GM18517 (cell line): ENCODE data around the gene IRF2.
"Not testable (repeated sequence)": the region's sequence is repeated elsewhere in the genome, so short reads cannot be mapped to it uniquely, and the experiment has no call there.

Experiments used
- ATAC-seq: cut with Tn5 transposase; IDR thresholded peaks from one replicate; pipeline ENCODE4 v1.9.1; 2021; ENCODE audit warnings: mild to moderate bottlenecking, moderate library complexity; ENCODE audit not compliant: unreplicated experiment

The IRF2 gene

GRCh38 chr4:184350213-184350817 is 124.0 kb downstream of the IRF2 start:
- no peak for ATAC-seq

- no peak for ATAC-seq
These were observed 124.9 kb downstream of the IRF2 start for GRCh38 chr4:184349283-184350039.

GRCh38 chr4:184348311-184349233 is 125.8 kb downstream of the IRF2 start:
- ATAC-seq, result no peak

GRCh38 chr4:184347251-184348239 is 126.8 kb downstream of the IRF2 start:
- ATAC-seq, result peak; percentile 75

- no peak for ATAC-seq
These were observed 127.7 kb downstream of the IRF2 start for GRCh38 chr4:184346682-184347081.

GRCh38 chr4:184346273-184346672 is 128.1 kb downstream of the IRF2 start:
- not testable (repeated sequence) for ATAC-seq

GRCh38 chr4:184345573-184345922 is 128.8 kb downstream of the IRF2 start:
- ATAC-seq, result no peak

GRCh38 chr4:184344899-184345572 is 129.3 kb downstream of the IRF2 start:
- ATAC-seq, result no peak

- ATAC-seq, result no peak
These were observed 129.9 kb downstream of the IRF2 start for GRCh38 chr4:184344435-184344834.

- peak; percentile 42 for ATAC-seq
These were observed 130.7 kb downstream of the IRF2 start for GRCh38 chr4:184343502-184344177.

GRCh38 chr4:184342857-184343237 is 131.5 kb downstream of the IRF2 start:
- not testable (repeated sequence) for ATAC-seq

- no peak for ATAC-seq
These were observed 132.0 kb downstream of the IRF2 start for GRCh38 chr4:184342167-184342856.

GRCh38 chr4:184339398-184340193 is 134.8 kb downstream of the IRF2 start:
- not testable (repeated sequence) for ATAC-seq

- ATAC-seq, result no peak
These were observed 136.4 kb downstream of the IRF2 start for GRCh38 chr4:184337907-184338306.
